NCI-H82 (cell line): Measurements from ENCODE around the gene BOK.
"Not testable (repeated sequence)": the region's sequence is repeated elsewhere in the genome, so short reads cannot be mapped to it uniquely, and the experiment has no call there.

Experiments used
- DNase-seq: peaks from one replicate; lab custom pipeline; 2025; lab: John Stamatoyannopoulos, UW

The BOK gene

DNA sequence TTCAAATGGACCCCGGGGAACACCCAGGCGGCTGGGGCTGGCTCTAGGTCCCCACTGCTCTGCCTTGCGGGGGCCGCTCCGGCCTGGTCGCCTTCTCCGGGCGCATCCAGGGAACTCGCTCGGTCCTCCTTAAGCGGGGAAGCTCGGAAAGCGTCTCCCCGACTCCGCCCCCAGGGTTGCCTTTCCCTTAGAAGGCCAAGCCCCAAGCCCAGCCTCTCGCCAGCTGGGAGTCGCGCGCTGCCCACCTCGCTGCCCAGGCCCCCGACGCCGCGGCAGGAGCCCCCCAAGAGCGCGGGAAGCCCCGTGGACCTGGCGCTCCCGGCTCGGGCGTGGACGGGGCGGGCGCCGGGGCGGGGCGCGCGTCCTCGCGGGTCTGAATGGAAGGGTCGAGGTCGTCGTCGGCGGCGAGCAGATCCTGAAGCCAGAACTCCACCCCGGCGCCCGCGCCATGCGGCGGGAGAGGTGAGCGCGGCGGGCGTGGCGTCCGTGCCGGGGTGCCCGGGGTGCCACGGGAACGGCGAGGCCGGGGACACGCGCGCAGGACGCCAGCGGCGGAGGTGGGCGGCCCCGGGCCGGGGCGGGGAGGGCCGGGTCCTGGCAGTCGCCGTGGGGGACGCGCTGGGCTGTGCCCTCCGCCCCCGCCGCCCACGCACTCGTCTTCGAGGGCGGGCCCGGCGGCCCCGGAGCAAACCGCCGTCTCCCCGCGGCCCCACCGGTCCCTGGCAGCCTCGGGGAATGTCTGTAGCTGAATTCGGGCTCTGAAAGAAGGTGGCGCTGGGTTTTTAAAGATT, at the start of gene BOK:
Gene BOK (plus strand): TSS at position 214 of the 791 bp plus-strand sequence. CDS start 739 bp downstream, outside the sequence.
- peak; percentile 73 for DNase-seq

DNA sequence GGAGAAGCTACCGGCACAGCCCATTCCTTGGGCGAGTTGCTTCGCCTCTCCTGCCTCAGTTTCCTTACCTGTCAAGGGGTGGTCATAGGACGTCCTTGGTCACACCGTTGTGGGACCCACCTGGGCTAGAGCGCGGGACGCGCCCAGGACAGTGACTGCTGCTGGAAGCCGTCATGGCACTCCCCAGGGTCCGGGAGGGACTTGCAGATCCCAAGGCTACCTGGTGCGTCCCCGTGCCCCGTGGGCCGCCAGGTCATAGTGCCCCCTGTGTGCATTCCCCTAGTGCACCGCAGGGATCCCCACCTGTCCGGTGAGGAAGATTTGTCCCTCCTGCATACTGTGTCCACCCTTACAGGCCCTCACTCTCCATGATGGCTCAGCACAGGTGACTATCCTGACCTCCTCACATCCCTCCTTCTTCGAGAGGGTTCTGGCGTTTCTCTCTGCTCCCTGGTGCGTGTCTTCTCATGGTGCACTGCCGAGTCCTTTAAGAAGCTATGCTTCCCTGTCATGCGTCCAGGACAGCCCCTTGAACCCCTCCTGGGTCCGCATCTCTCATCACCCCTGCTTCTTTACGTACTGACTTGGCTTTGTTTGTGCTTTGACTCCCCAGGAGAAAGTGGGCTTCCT, 49.3 kb upstream of the BOK start:
- DNase-seq, result no peak

- DNase-seq, result no peak
Observed at GRCh38 chr2:241511091-241511741, 47.3 kb upstream of the BOK start.

DNA sequence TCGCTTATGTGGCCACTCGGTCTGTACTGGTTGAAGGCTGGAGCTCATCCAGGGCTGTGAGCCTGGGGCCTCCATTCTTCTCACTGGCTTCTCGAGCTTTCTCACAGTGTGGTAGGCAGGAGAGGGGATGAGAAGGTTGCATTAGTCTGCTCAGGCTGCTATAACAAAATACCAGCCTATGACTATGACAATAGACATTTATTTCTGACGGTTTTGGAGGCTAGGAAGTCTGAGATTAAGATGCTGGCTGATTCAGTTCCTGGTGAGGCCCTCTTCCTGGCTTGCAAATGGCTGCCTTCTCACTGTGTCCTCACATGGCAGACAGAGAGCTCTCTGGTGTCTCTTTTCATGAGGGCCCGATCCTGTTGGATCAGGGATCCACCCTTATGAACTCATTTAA, 44.0 kb upstream of the BOK start:
- DNase-seq, result no peak

- no peak for DNase-seq
Observed at GRCh38 chr2:241514986-241515737, 43.4 kb upstream of the BOK start.

GRCh38 chr2:241516520-241516965, 42.0 kb upstream of the BOK start:
- DNase-seq, result no peak

DNA sequence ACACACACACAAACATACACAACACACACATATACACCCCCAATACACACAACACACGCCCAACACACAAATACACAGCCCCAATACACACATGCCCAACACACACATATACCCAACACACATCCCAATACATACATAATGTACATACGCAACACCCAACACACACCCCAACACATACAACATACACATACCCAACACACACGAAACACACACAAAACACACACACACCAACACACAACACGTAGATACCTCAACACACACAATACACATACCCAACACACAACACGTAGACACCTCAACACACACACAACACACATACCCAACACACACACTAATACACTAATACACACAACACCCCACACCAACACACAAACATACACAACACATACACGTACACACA, 41.2 kb upstream of the BOK start:
- no peak for DNase-seq

- peak; percentile 44 for DNase-seq
Observed at GRCh38 chr2:241519669-241520068, 38.9 kb upstream of the BOK start.

DNA sequence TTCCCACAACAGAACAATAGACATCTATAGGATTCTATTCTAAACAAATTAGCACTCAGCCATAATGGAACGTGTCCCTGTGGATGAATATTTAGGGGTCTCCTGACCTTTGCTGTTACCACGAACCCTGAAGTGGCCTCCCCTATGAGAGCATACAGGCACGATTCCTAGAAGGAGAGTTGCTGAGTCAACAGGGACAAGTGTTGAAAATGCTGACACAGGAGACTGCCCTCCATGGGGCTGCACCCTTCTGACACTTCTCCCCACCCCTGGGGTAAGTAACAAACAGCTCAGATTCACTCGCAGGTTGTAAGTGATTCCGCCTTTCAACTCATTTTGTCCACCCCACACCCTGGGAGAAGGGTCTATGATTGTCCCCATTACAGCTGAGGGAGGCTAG, 36.1 kb upstream of the BOK start:
- no peak for DNase-seq

GRCh38 chr2:241525818-241526780, 32.4 kb upstream of the BOK start:
- DNase-seq, result not testable (repeated sequence)

DNA sequence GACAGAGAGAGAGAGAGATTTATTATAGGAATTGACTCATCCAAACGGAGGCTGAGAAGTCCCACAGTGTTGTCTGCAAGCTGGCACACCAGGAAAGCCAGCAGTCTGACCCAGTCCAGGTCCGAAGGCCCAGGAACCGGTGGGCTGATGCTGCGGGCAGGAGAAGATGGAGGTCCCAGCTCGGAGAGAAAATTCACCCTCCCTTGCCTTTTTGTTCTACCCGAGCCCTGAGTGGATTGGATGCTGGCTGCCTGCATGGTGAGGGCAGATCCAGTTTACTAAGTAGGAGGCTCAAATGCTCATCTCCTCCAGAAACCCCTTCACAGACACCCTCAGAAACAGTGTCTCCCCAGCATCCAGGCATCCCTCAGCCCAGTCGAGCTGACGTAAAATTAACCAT, 28.0 kb upstream of the BOK start:
- DNase-seq, result no peak

GRCh38 chr2:241531161-241531722, 27.3 kb upstream of the BOK start:
- no peak for DNase-seq

- no peak for DNase-seq
Observed at GRCh38 chr2:241532168-241532567, 26.4 kb upstream of the BOK start.

GRCh38 chr2:241532733-241533601, 25.6 kb upstream of the BOK start:
- DNase-seq, result no peak

DNA sequence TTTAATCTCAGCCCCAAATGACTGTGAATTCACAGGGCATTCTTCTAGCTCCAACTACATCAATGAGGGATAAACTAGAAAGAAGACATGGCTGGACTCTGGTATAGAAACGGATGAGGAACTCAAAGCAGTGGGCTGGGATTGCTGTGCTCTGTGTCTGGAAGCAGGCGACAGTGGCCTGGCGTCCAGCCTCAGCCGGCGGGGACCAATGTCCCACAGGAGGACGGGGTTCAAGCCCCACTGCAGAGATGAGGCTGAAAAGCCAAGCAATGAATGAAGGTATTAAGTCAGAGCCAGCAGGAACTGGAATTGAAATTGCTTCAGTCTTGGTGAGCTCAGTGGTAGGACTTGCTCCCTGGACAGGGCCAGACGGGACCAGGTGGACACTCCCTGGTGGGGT, 24.3 kb upstream of the BOK start:
- no peak for DNase-seq

- DNase-seq, result no peak
Observed at GRCh38 chr2:241534701-241535375, 23.7 kb upstream of the BOK start.

- DNase-seq, result no peak
Observed at GRCh38 chr2:241535871-241536655, 22.5 kb upstream of the BOK start.

- DNase-seq, result no peak
Observed at GRCh38 chr2:241538838-241539615, 19.5 kb upstream of the BOK start.
